HG03432 (cell line): ENCODE measurements around the gene CD96.
"Not testable (repeated sequence)": the region's sequence is repeated elsewhere in the genome, so short reads cannot be mapped to it uniquely, and the experiment has no call there.

Experiments used
- ATAC-seq: cut with Tn5 transposase; IDR thresholded peaks from one replicate; pipeline ENCODE4 v1.9.1; 2021; ENCODE audit warnings: mild to moderate bottlenecking, moderate library complexity; ENCODE audit not compliant: unreplicated experiment

The CD96 gene

GRCh38 chr3:111541911-111542483 is at the start of gene CD96:
Gene CD96, plus strand, starts transcription at chr3:111542197. Its CDS starts 52 bp downstream, at chr3:111542249.
- peak; percentile 50 for ATAC-seq

- ATAC-seq = no peak
Observed at GRCh38 chr3:111493276-111493675, 48.7 kb upstream of the CD96 start.

- no peak for ATAC-seq
Observed at GRCh38 chr3:111496894-111497559, 45.0 kb upstream of the CD96 start.

GRCh38 chr3:111498022-111498421 is 44.0 kb upstream of the CD96 start:
- ATAC-seq = no peak

- ATAC-seq = peak; percentile 90
Observed at GRCh38 chr3:111506435-111506834, 35.6 kb upstream of the CD96 start.

GRCh38 chr3:111509308-111509707 is 32.7 kb upstream of the CD96 start:
- ATAC-seq = no peak

- no peak for ATAC-seq
Observed at GRCh38 chr3:111517801-111518200, 24.2 kb upstream of the CD96 start.

- no peak for ATAC-seq
Observed at GRCh38 chr3:111519178-111519855, 22.7 kb upstream of the CD96 start.

- ATAC-seq = no peak
Observed at GRCh38 chr3:111521891-111522290, 20.1 kb upstream of the CD96 start.

GRCh38 chr3:111524486-111524885 is 17.5 kb upstream of the CD96 start:
- ATAC-seq = not testable (repeated sequence)

- no peak for ATAC-seq
Observed at GRCh38 chr3:111531446-111531845, 10.6 kb upstream of the CD96 start.

- ATAC-seq = no peak
Observed at GRCh38 chr3:111534701-111535100, 7.3 kb upstream of the CD96 start.

GRCh38 chr3:111538111-111538510 is 3.9 kb upstream of the CD96 start:
- ATAC-seq = no peak

- ATAC-seq = peak; percentile 35
Observed at GRCh38 chr3:111538681-111539083, 3.3 kb upstream of the CD96 start.

GRCh38 chr3:111539351-111540331 is 2.4 kb upstream of the CD96 start:
- ATAC-seq = peak; percentile 72

- ATAC-seq = no peak
Observed at GRCh38 chr3:111541391-111541790, 606 bp upstream of the CD96 start.

GRCh38 chr3:111542611-111543300 is 759 bp downstream of the CD96 start:
- ATAC-seq = no peak

- no peak for ATAC-seq
Observed at GRCh38 chr3:111545349-111545748, 3.4 kb downstream of the CD96 start.

- ATAC-seq = peak; percentile 88
Observed at GRCh38 chr3:111547631-111548030, 5.6 kb downstream of the CD96 start.

- peak; percentile 86 for ATAC-seq
Observed at GRCh38 chr3:111548092-111548491, 6.1 kb downstream of the CD96 start.
